Neural progenitor cell (in vitro differentiated cells): Measurements from ENCODE around the gene ZNF148.

Experiments used
- CTCF ChIP-seq: fragments of 200-600 bp; sonication (generic); IDR thresholded peaks from 2 replicates; pipeline ENCODE4 v1.5.1; 2017; ENCODE audit warnings: antibody characterized with exemption, mild to moderate bottlenecking
- EZH2 ChIP-seq: fragments of 200-600 bp; sonication (generic); IDR thresholded peaks from 2 replicates; pipeline ENCODE4 v1.6.1; 2017; ENCODE audit warnings: antibody characterized with exemption, mild to moderate bottlenecking, moderate library complexity
- EZH2phosphoT487 ChIP-seq: fragments of 200-600 bp; sonication (generic); IDR thresholded peaks from 2 replicates; pipeline ENCODE4 v1.6.1; 2017; ENCODE audit warnings: antibody characterized with exemption

DNA sequence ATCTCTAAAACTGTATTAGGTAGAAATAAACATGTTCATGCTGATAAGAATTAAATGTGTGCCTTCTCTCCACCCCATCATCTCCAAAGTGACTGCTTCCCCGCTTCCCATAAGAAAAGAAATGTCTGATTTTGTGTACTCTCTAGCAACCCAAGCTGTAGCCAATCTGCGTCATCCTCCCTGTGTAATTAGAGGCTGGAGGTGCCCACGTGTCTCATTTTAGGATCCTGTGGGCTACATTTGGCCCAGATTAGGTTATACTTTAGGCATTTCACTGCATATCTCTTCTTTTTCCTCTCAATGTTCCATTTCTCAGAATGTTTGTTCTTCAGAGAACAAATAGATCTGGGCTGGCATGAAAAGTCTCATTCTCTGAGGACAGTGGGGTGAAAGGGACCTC is 19.3 kb upstream of the ZNF148 start:
- TF ChIP-seq CTCF (no peak), EZH2 (no peak), EZH2phosphoT487 (no peak)
